Measurements from ENCODE around the gene SLC43A2.

DNA sequence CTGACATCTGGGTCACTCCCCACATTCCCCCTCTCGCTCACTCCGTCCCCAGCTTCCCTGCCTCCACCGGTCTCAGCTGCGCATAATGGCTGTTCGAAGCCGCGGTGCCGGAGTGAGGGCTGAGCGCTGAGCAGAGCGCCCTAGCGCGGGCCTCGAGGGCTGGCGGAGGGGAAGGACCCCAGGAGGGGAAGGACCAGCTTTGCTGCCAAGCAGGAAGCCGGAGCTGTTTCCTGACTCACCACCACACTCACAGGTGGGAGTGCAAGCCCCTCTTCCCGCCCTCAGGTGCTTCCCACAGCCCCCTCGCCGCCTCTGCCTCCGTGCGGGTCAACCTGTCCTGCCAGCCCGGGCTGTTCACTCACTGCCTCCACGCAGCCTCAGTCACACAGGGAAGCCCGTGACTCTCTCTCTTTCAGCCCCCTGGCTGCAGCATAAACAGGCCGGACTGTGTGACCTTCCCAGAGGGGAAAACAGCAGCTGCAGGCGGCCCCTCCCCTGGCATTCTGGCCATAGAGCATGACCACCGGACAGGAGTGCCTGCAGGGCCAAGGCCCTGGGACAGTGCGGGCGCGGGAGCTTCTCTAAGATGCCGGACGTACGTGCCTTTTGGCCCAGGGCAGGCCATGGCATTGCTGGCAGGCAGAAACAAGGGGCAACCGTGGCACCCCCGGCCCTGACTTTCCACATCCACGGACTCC, 23.7 kb downstream of the SLC43A2 start:
- TF ChIP-seq TAF1 (IDR thresholded peaks at IDR 0.05; ENCODE audit: borderline replicate concordance, low read depth, low read length) (no peak), POLR2A (IDR thresholded peaks at IDR 0.05; ENCODE audit: low read depth, low read length) (no peak), POLR2AphosphoS5 (IDR thresholded peaks at IDR 0.05; ENCODE audit: low read depth, low read length) (no peak)
